Measurements from ENCODE around the gene ZNF841. TPM values are rescaled to one million over a fixed set of nuclear protein-coding genes. Genes with fewer than 3 reads are reported as not detected.

Gene ZNF841
- total RNA-seq, 1 donor from 2014 or later: 37.8 TPM

- Mint-ChIP-seq H3K27me3 (ENCODE audit: low read depth, unreplicated experiment) (no peaks in the 10 kb centered on the region), H3K4me3 (ENCODE audit: unreplicated experiment) (peak overlapping the region; percentile 94), H3K4me1 (ENCODE audit: low read depth, unreplicated experiment) (peaks cover 13% of the 10 kb centered on the region), H3K9me3 (ENCODE audit: unreplicated experiment) (peaks cover 39% of the 10 kb centered on the region), H3K36me3 (ENCODE audit: low read depth, unreplicated experiment) (peaks cover 37% of the 10 kb centered on the region), H3K27ac (ENCODE audit: unreplicated experiment) (peak overlapping the region; percentile 98)
- Histone ChIP-seq H3K36me3 (ENCODE audit: insufficient read depth, low read length) (peaks cover 13% of the 10 kb centered on the region), H3K4me3 (ENCODE audit: insufficient read depth, low read depth, low read length) (peak overlapping the region; percentile 99), H4K20me1 (ENCODE audit: insufficient read depth, low read length) (peaks cover 35% of the 10 kb centered on the region), H3K27ac (ENCODE audit: low read depth, low read length) (peak overlapping the region; percentile 78), H3K9ac (ENCODE audit: low read length) (peak overlapping the region; percentile 93), H3K27me3 (ENCODE audit: insufficient read depth, low read length) (no peaks in the 10 kb centered on the region), H3K4me1 (ENCODE audit: insufficient read depth, low read length) (no peaks in the 10 kb centered on the region), H3K4me2 (ENCODE audit: low read length) (peak overlapping the region; percentile 91), H3K9me3 (ENCODE audit: insufficient read depth, low read depth, low read length) (peaks cover 16% of the 10 kb centered on the region), H2AFZ (ENCODE audit: low read depth, low read length) (peak overlapping the region; percentile 78), H3K79me2 (ENCODE audit: insufficient read depth, low read length) (peaks cover 58% of the 10 kb centered on the region)
- no peak for DNase-seq (ENCODE audit: low read depth)
- no peak for TF ChIP-seq CTCF (IDR thresholded peaks at IDR 0.05; ENCODE audit: insufficient read depth, low read depth, low read length)
- no peak for TF ChIP-seq EZH2 (IDR thresholded peaks at IDR 0.05; ENCODE audit: insufficient read depth, low read length)
- no peak for FAIRE-seq
Measured at GRCh38 chr19:52094526-52095130, 937 bp downstream of the ZNF841 start.

DNA sequence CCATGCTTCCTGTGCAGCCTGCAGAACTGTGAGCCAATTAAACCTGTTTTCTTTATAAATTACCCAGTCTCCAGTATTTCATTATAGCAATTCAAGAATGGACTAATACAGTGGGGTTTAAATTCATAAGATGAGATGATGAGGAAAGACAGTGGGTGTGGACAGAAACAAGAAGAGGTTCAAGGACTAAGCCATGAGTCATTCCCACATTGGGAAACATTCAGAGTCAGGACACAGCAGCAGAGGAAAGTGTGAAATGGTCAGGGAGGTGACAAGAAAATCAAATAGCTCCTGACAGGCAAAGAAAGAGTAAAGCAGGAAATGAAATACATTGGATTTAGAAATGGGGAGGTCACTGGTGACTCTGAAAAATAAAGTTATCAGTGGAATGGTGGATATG is 9.1 kb downstream of the ZNF841 start:
- Histone ChIP-seq H3K4me1 (ENCODE audit: insufficient read depth, low read length) (no peaks in the 10 kb centered on the region), H3K4me2 (ENCODE audit: low read length) (no peak overlapping the region), H4K20me1 (ENCODE audit: insufficient read depth, low read length) (peaks cover 25% of the 10 kb centered on the region), H3K4me3 (ENCODE audit: insufficient read depth, low read depth, low read length) (no peak overlapping the region), H3K79me2 (ENCODE audit: insufficient read depth, low read length) (peaks cover 65% of the 10 kb centered on the region), H2AFZ (ENCODE audit: low read depth, low read length) (no peak overlapping the region), H3K27ac (ENCODE audit: low read depth, low read length) (no peak overlapping the region), H3K9me3 (ENCODE audit: insufficient read depth, low read depth, low read length) (peaks cover 20% of the 10 kb centered on the region), H3K27me3 (ENCODE audit: insufficient read depth, low read length) (no peaks in the 10 kb centered on the region), H3K9ac (ENCODE audit: low read length) (no peak overlapping the region), H3K36me3 (ENCODE audit: insufficient read depth, low read length) (peaks cover 56% of the 10 kb centered on the region)
- FAIRE-seq: no peak
- H3K27ac Mint-ChIP-seq (ENCODE audit: unreplicated experiment): no peak overlapping the region
- peaks cover 36% of the 10 kb centered on the region for H3K9me3 Mint-ChIP-seq (ENCODE audit: unreplicated experiment)
- no peak for DNase-seq (ENCODE audit: low read depth)
- H3K4me1 Mint-ChIP-seq (ENCODE audit: low read depth, unreplicated experiment): peaks cover 10% of the 10 kb centered on the region
- no peaks in the 10 kb centered on the region for H3K27me3 Mint-ChIP-seq (ENCODE audit: low read depth, unreplicated experiment)
- no peak overlapping the region for H3K4me3 Mint-ChIP-seq (ENCODE audit: unreplicated experiment)
- TF ChIP-seq EZH2 (IDR thresholded peaks at IDR 0.05; ENCODE audit: insufficient read depth, low read length) (no peak), CTCF (IDR thresholded peaks at IDR 0.05; ENCODE audit: insufficient read depth, low read depth, low read length) (no peak)
- peaks cover 90% of the 10 kb centered on the region for H3K36me3 Mint-ChIP-seq (ENCODE audit: low read depth, unreplicated experiment)

GRCh38 chr19:52070496-52070895 is 25.1 kb downstream of the ZNF841 start:
- FAIRE-seq: no peak
- Histone ChIP-seq H3K4me2 (ENCODE audit: low read length) (no peak overlapping the region), H3K27me3 (ENCODE audit: insufficient read depth, low read length) (no peaks in the 10 kb centered on the region), H3K36me3 (ENCODE audit: insufficient read depth, low read length) (peaks cover 46% of the 10 kb centered on the region), H3K79me2 (ENCODE audit: insufficient read depth, low read length) (peaks cover 29% of the 10 kb centered on the region), H3K9ac (ENCODE audit: low read length) (no peak overlapping the region), H3K4me3 (ENCODE audit: insufficient read depth, low read depth, low read length) (no peak overlapping the region), H4K20me1 (ENCODE audit: insufficient read depth, low read length) (peaks cover 13% of the 10 kb centered on the region), H3K9me3 (ENCODE audit: insufficient read depth, low read depth, low read length) (peaks cover 53% of the 10 kb centered on the region), H3K27ac (ENCODE audit: low read depth, low read length) (peak overlapping the region; percentile 43), H3K4me1 (ENCODE audit: insufficient read depth, low read length) (no peaks in the 10 kb centered on the region), H2AFZ (ENCODE audit: low read depth, low read length) (no peak overlapping the region)
- H3K4me1 Mint-ChIP-seq (ENCODE audit: low read depth, unreplicated experiment): no peaks in the 10 kb centered on the region
- peak overlapping the region; percentile 74 for H3K27ac Mint-ChIP-seq (ENCODE audit: unreplicated experiment)
- no peak for TF ChIP-seq EZH2 (IDR thresholded peaks at IDR 0.05; ENCODE audit: insufficient read depth, low read length)
- no peak for TF ChIP-seq CTCF (IDR thresholded peaks at IDR 0.05; ENCODE audit: insufficient read depth, low read depth, low read length)
- peaks cover 79% of the 10 kb centered on the region for H3K9me3 Mint-ChIP-seq (ENCODE audit: unreplicated experiment)
- no peaks in the 10 kb centered on the region for H3K27me3 Mint-ChIP-seq (ENCODE audit: low read depth, unreplicated experiment)
- H3K36me3 Mint-ChIP-seq (ENCODE audit: low read depth, unreplicated experiment): peaks cover 89% of the 10 kb centered on the region
- peak overlapping the region; percentile 51 for H3K4me3 Mint-ChIP-seq (ENCODE audit: unreplicated experiment)
- peak; percentile 79 for DNase-seq (ENCODE audit: low read depth)

Measured in astrocyte (in vitro differentiated cells and primary cell).